Kidney (tissue), 14 donors: ENCODE measurements around the gene APOBEC3C. TPM values are rescaled to one million over a fixed set of nuclear protein-coding genes. Genes with fewer than 3 reads are reported as not detected.
"Not testable (repeated sequence)": the region's sequence is repeated elsewhere in the genome, so short reads cannot be mapped to it uniquely, and the experiment has no call there.

Source experiments
- DNase-seq, 5 donors: peaks; one replicate each; pipeline ENCODE4 v3.0.0-alpha.2; 2013 to 2020
- FAIRE-seq: peaks from 2 replicates; lab custom pipeline; 2012; peaks lifted over from hg19 to GRCh38; lab: Jason Lieb, UNC
- H3K27ac ChIP-seq, 2 donors: one replicate each; pipeline ENCODE4 v1.7.0; 2013; ENCODE audit warnings: low read depth in 2 of 2, low read length in 2 of 2, inconsistent platforms in 1 of 2
- H3K27me3 ChIP-seq: one replicate; pipeline ENCODE4 v1.7.1; 2013; ENCODE audit warnings: low read length, inconsistent platforms; ENCODE audit not compliant: control insufficient read depth, insufficient read depth
- H3K36me3 ChIP-seq, 3 donors: one replicate each; pipeline versions ENCODE4 v1.7.0 to v1.7.1; 2013; ENCODE audit warnings: low read length in 3 of 3, control low read depth in 1 of 3, inconsistent platforms in 1 of 3; ENCODE audit not compliant: insufficient read depth in 3 of 3, control insufficient read depth in 2 of 3
- H3K4me1 ChIP-seq, 3 donors: one replicate each; pipeline versions ENCODE4 v1.7.0 to v1.7.1; 2013; ENCODE audit warnings: low read length in 3 of 3, inconsistent platforms in 1 of 3, low read depth in 1 of 3; ENCODE audit not compliant: control insufficient read depth in 2 of 3, insufficient read depth in 2 of 3
- H3K4me3 ChIP-seq, 3 donors: one replicate each; pipeline versions ENCODE4 v1.7.0 to v1.8.1; 2013; ENCODE audit warnings: low read length in 3 of 3, control low read depth in 1 of 3, inconsistent platforms in 1 of 3
- H3K9ac ChIP-seq, 3 donors: one replicate each; pipeline versions ENCODE4 v1.7.0 to v1.7.1; 2013; ENCODE audit warnings: low read length in 3 of 3, control low read depth in 1 of 3, inconsistent platforms in 1 of 3
- H3K9me3 ChIP-seq, 3 donors: one replicate each; pipeline versions ENCODE4 v1.7.0 to v1.7.1; 2013; ENCODE audit warnings: low read length in 3 of 3, control low read depth in 1 of 3, inconsistent platforms in 1 of 3; ENCODE audit not compliant: control insufficient read depth in 2 of 3, insufficient read depth in 1 of 3
- CTCF ChIP-seq: IDR thresholded peaks from 3 replicates; pipeline ENCODE4 v1.5.1; 2012; ENCODE audit warnings: mild to moderate bottlenecking, moderate library complexity, borderline replicate concordance; ENCODE audit not compliant: insufficient read depth; ENCODE audit errors: extremely low read depth
- intact Hi-C: fragments of 100-400 bp; cut with DNase I; formaldehyde crosslinking; loops from one replicate; pipeline ENCODE4 v1.11.1; 2022
- polyA plus RNA-seq: library from polyadenylated mRNA; stranded (reverse); fragments of 350-450 nt; fragmentation: Illumina TruSeq; extraction: RNeasy Lipid Tissue Mini Kit (QIAGEN cat#74804); gene quantifications from one replicate; pipeline ENCODE4 v1.2.3, GENCODE V29; 2014; ENCODE audit warnings: low read depth, low replicate concordance; ENCODE audit not compliant: insufficient read depth
- total RNA-seq: library from RNA; stranded (reverse); fragmentation: NEBNext Ultra II Directional; extraction: Animal tissue kit (Norgen Biotek cat#: 25700); gene quantifications from one replicate; pipeline ENCODE4 v1.2.1, GENCODE V29; 2021
- donor health status: control.
- donor health status: control.
- donor health status: control.
- donor health status: control.
- donor health status: control.
- donor health status: DM: yes; HTN: yes; CAD: no.
- donor health status: Normal renal cell carcinoma (clear cell type).

Gene APOBEC3C
- total and polyA plus RNA-seq, 2 donors from 2014 or later: 9.5 to 19.8 TPM

- Histone ChIP-seq H3K4me1 (peaks cover 0 to 5% (median 0%) of the 10 kb centered on the region in 3 donors), H3K9ac (peak overlapping the region in 1 of 3 donors; percentile 58)
- intact Hi-C loops: no loop called here
Measured at GRCh38 chr22:38981005-38981991, 32.8 kb upstream of the APOBEC3C start.

GRCh38 chr22:38981992-38982927, 31.8 kb upstream of the APOBEC3C start, which contains the start of gene APOBEC3B:
Gene APOBEC3B (plus strand): TSS chr22:38982347. CDS start chr22:38982454, 107 bp downstream.
- no peak for TF ChIP-seq CTCF
- FAIRE-seq (no peak), DNase-seq (peak; percentile 82 to 96 (median 86))
- Histone ChIP-seq H3K4me3 (peak within 1 kb of the TSS; percentile 42 to 67 (median 50)), H3K27me3 (no peaks in the 10 kb centered on the region), H3K9me3 (no peaks in the 10 kb centered on the region), H3K36me3 (no peaks in the 10 kb centered on the region), H3K27ac (peak within 1 kb of the TSS; percentile 37 to 57), H3K4me1 (peaks cover 0 to 5% (median 0%) of the 10 kb centered on the region in 3 donors), H3K9ac (peak within 1 kb of the TSS in 1 of 3 donors; percentile 58)
- intact Hi-C loops: no loop called here

More at GRCh38 chr22:38981005-38981991, 32.8 kb upstream of the APOBEC3C start:
- DNase-seq (peak; percentile 72 to 91 (median 79)), FAIRE-seq (no peak)
- H3K27me3 ChIP-seq: no peaks in the 10 kb centered on the region
- H3K27ac ChIP-seq: peak overlapping the region; percentile 37 to 57
- no peaks in the 10 kb centered on the region for H3K9me3 ChIP-seq
- TF ChIP-seq CTCF: no peak
- no peaks in the 10 kb centered on the region for H3K36me3 ChIP-seq
- peak overlapping the region in 2 of 3 donors; percentile 50 to 67 for H3K4me3 ChIP-seq

- intact Hi-C loops: no loop called here
- Histone ChIP-seq H3K9ac (no peak overlapping the region), H3K36me3 (no peaks in the 10 kb centered on the region), H3K9me3 (no peaks in the 10 kb centered on the region), H3K4me3 (no peak overlapping the region), H3K27ac (no peak overlapping the region), H3K27me3 (no peaks in the 10 kb centered on the region), H3K4me1 (peaks cover 0 to 5% (median 0%) of the 10 kb centered on the region in 3 donors)
- no peak for TF ChIP-seq CTCF
- DNase-seq (no peak), FAIRE-seq (no peak)
Measured at GRCh38 chr22:38984224-38984623, 29.8 kb upstream of the APOBEC3C start.

GRCh38 chr22:38984784-38985757, 29.0 kb upstream of the APOBEC3C start:
- H3K9ac ChIP-seq, H3K27me3 ChIP-seq, H3K9me3 ChIP-seq, intact Hi-C loops, H3K4me1 ChIP-seq, H3K4me3 ChIP-seq, FAIRE-seq, H3K27ac ChIP-seq, H3K36me3 ChIP-seq: not testable (repeated sequence)
- peak in 1 of 5 donors; percentile 91 for DNase-seq
